SK-N-MC (cell line): ENCODE results near the gene DHX32.

ENCODE experiments used
- EZH2 ChIP-seq: fragments of 200-600 bp; sonication (generic); IDR thresholded peaks from one replicate; pipeline ENCODE4 v1.6.1; 2017; ENCODE audit warnings: antibody characterized with exemption
- POLR2AphosphoS5 ChIP-seq: IDR thresholded peaks from 2 replicates; pipeline ENCODE4 v1.6.1; 2012; ENCODE audit warnings: mild to moderate bottlenecking, low read depth, low read length, borderline replicate concordance

DNA sequence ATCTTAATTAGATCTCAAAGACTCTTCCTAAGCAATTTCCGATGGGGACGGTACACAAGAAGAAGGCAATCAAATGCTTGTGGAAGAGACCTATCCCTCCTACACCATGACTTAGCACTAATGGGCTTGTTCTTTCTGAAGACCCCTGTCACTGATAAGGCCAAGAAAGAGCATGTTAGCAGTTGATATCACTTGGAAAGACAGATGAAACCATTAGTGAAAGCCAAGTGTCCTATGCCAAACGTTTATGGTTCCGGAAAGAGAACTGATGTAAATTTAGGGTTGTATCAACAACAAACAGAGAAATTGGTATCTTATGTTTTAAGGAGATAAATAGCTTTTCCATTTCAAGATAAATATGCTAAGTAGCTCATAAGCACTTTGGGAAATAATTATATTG lies 64.5 kb downstream of the DHX32 start:
- TF ChIP-seq EZH2: no peak
- TF ChIP-seq POLR2AphosphoS5: no peak
